HEK293 (cell line): ENCODE measurements around the gene PLEKHH2.
"Not testable (repeated sequence)": the region's sequence is repeated elsewhere in the genome, so short reads cannot be mapped to it uniquely, and the experiment has no call there.

ENCODE experiments used
- CTCF ChIA-PET: fragments of 350-600 bp; formaldehyde crosslinking; extraction: SDS; loops from one replicate; lab custom pipeline; 2021; ENCODE audit warnings: antibody characterized with exemption; lab: Yijun Ruan, JAX
- POLR2A ChIA-PET: fragments of 300-600 bp; formaldehyde crosslinking; extraction: SDS; loops from one replicate; lab custom pipeline; 2020; ENCODE audit warnings: antibody characterized with exemption, inconsistent platforms; lab: Yijun Ruan, JAX
- H3K27ac ChIP-seq: fragments of 200-500 bp; sonication (Bioruptor generic); 2 replicates; pipeline ENCODE4 v1.5.1; 2014; ENCODE audit warnings: low read depth, low read length, control low read depth, inconsistent platforms; ENCODE audit errors: extremely low read depth
- H3K36me3 ChIP-seq, 2 experiments: fragments of 200-500 bp in 1 of 2; sonication (Bioruptor generic) in 1 of 2; 1 replicate in 1 of 2; 2 replicates in 1 of 2; pipeline ENCODE4 v1.5.1; 2014 to 2017; ENCODE audit warnings: inconsistent platforms in 2 of 2, low read length in 2 of 2; ENCODE audit not compliant: control insufficient read depth in 2 of 2, insufficient read depth in 1 of 2
- H3K4me1 ChIP-seq: fragments of 200-500 bp; sonication (Bioruptor generic); 2 replicates; pipeline ENCODE4 v1.5.1; 2014; ENCODE audit warnings: mild to moderate bottlenecking, low read length, inconsistent platforms; ENCODE audit not compliant: control insufficient read depth, insufficient read depth
- H3K4me3 ChIP-seq: 2 replicates; pipeline ENCODE4 v1.5.1; 2011; ENCODE audit warnings: low read depth, mild to moderate bottlenecking, control low read depth, low read length, moderate library complexity
- H3K9me3 ChIP-seq: fragments of 200-500 bp; sonication (Bioruptor generic); 2 replicates; pipeline ENCODE4 v1.5.1; 2014; ENCODE audit warnings: low read depth, low read length, inconsistent platforms; ENCODE audit not compliant: control insufficient read depth, insufficient read depth
- FEZF1 ChIP-seq: fragments of 450-650 bp; formaldehyde crosslinking; IDR thresholded peaks from 2 replicates; pipeline ENCODE4 v1.5.1; 2016; ENCODE audit warnings: missing biosample characterization, missing genetic modification characterization
- KLF8 ChIP-seq: fragments of 450-650 bp; formaldehyde crosslinking; IDR thresholded peaks from 2 replicates; pipeline ENCODE4 v1.5.1; 2016; ENCODE audit warnings: missing biosample characterization, missing genetic modification characterization
- MYNN ChIP-seq: fragments of 450-650 bp; formaldehyde crosslinking; IDR thresholded peaks from 2 replicates; pipeline ENCODE4 v1.5.1; 2016; ENCODE audit warnings: missing biosample characterization, missing genetic modification characterization, borderline replicate concordance
- ZBTB17 ChIP-seq: fragments of 450-650 bp; formaldehyde crosslinking; IDR thresholded peaks from 2 replicates; pipeline ENCODE4 v1.5.1; 2016; ENCODE audit warnings: missing biosample characterization, missing genetic modification characterization
- ZFP3 ChIP-seq: fragments of 450-650 bp; formaldehyde crosslinking; IDR thresholded peaks from 2 replicates; pipeline ENCODE4 v1.5.1; 2016; ENCODE audit warnings: low read depth, missing biosample characterization, missing genetic modification characterization
- ZNF169 ChIP-seq: fragments of 450-650 bp; formaldehyde crosslinking; IDR thresholded peaks from 2 replicates; pipeline ENCODE4 v1.5.1; 2016; ENCODE audit warnings: missing biosample characterization, missing genetic modification characterization
- ZNF223 ChIP-seq: fragments of 450-650 bp; formaldehyde crosslinking; IDR thresholded peaks from 2 replicates; pipeline ENCODE4 v1.5.1; 2016; ENCODE audit warnings: missing biosample characterization, missing genetic modification characterization
- ZNF239 ChIP-seq: fragments of 450-650 bp; formaldehyde crosslinking; IDR thresholded peaks from 2 replicates; pipeline ENCODE4 v1.5.1; 2016; ENCODE audit warnings: missing biosample characterization, missing genetic modification characterization
- TF ChIP-seq, protein P1 (sequence below): fragments of 450-650 bp; formaldehyde crosslinking; IDR thresholded peaks from 2 replicates; pipeline ENCODE4 v1.5.1; 2016; ENCODE audit warnings: missing biosample characterization, missing genetic modification characterization, low read depth
- TF ChIP-seq, protein P2 (sequence below): fragments of 450-650 bp; formaldehyde crosslinking; IDR thresholded peaks from 2 replicates; pipeline ENCODE4 v1.5.1; 2016; ENCODE audit warnings: missing biosample characterization, missing genetic modification characterization
- TF ChIP-seq, protein P3 (sequence below): fragments of 450-650 bp; formaldehyde crosslinking; conservative IDR thresholded peaks from 2 replicates; pipeline ENCODE4 v1.5.1; 2016; ENCODE audit warnings: low read depth, missing biosample characterization, missing genetic modification characterization

PLEKHH2 gene

DNA sequence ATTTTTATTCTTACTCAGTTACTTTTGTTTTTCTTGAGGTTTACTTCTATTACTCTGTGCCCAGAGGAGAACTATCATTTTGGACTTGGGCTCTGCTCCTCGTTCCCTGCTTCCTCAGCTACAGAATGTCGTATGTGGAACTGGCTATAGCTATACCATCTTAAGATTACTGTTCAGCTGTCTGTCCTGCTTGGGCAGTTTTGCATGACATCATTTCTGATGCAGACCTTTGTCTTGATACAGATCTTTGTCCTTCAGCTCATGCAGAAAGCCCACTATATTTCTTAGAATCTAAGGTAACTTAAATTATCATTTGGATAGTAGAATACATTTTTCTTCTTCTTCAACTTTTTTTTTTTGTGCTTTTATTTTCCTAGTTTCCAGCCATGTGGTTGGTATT lies 52.9 kb downstream of the PLEKHH2 start:
- CTCF ChIA-PET, result interaction anchor here (0.6 to 0.9 kb wide), 5 partner anchors 20 to 208 kb away, joined by 3 to 8 read pairs (median 4); no protein-coding TSS in a partner anchor
- Histone ChIP-seq H3K36me3 (no peaks in the 10 kb centered on the region), H3K4me1 (0 out of 2 replicates have a peak, but pooled peaks cover 2% of the 10 kb centered on the region), H3K27ac (no peak overlapping the region), H3K4me3 (no peak overlapping the region), H3K9me3 (no peaks in the 10 kb centered on the region)
- TF ChIP-seq MYNN (tag by site-specific recombination), result no peak
- TF ChIP-seq, protein P1, sequence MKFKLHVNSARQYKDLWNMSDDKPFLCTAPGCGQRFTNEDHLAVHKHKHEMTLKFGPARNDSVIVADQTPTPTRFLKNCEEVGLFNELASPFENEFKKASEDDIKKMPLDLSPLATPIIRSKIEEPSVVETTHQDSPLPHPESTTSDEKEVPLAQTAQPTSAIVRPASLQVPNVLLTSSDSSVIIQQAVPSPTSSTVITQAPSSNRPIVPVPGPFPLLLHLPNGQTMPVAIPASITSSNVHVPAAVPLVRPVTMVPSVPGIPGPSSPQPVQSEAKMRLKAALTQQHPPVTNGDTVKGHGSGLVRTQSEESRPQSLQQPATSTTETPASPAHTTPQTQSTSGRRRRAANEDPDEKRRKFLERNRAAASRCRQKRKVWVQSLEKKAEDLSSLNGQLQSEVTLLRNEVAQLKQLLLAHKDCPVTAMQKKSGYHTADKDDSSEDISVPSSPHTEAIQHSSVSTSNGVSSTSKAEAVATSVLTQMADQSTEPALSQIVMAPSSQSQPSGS (tag by site-specific recombination), result 0 out of 2 replicates have a peak, but pooled peaks have one; percentile 11
- POLR2A ChIA-PET, result no interaction called here

DNA sequence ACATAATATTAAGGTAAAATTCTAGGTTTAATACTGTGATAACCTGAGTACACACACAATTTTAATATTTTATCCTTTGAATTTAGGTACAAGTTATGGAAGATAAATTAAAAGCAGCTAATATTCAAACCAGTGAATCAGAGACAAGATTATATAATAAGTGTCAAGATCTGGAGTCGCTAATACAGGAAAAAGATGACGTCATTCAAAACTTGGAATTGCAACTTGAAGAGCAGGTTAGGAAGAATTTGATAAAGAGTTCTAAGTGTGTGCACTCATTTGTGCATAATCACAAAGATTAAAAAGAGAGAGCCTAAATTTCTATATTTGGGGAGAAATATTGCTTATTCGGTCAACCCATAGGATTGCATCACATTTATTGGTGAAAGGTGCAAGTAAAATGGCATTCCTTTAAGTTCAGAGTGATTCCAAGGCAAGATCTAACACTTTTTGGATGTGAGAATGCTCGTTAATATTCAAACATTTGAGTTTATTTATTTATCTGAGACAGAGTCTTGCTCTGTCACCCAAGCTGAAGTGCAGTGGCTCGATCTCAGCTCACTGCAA lies 55.5 kb downstream of the PLEKHH2 start:
- CTCF ChIA-PET, result no interaction called here
- H3K9me3 ChIP-seq, result no peaks in the 10 kb centered on the region
- TF ChIP-seq KLF8, result no peak
- TF ChIP-seq, protein P2, sequence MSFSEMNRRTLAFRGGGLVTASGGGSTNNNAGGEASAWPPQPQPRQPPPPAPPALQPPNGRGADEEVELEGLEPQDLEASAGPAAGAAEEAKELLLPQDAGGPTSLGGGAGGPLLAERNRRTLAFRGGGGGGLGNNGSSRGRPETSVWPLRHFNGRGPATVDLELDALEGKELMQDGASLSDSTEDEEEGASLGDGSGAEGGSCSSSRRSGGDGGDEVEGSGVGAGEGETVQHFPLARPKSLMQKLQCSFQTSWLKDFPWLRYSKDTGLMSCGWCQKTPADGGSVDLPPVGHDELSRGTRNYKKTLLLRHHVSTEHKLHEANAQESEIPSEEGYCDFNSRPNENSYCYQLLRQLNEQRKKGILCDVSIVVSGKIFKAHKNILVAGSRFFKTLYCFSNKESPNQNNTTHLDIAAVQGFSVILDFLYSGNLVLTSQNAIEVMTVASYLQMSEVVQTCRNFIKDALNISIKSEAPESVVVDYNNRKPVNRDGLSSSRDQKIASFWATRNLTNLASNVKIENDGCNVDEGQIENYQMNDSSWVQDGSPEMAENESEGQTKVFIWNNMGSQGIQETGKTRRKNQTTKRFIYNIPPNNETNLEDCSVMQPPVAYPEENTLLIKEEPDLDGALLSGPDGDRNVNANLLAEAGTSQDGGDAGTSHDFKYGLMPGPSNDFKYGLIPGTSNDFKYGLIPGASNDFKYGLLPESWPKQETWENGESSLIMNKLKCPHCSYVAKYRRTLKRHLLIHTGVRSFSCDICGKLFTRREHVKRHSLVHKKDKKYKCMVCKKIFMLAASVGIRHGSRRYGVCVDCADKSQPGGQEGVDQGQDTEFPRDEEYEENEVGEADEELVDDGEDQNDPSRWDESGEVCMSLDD (tag by site-specific recombination), result no peak
- TF ChIP-seq, protein P1 (tag by site-specific recombination), result peak; percentile 57
- no peaks in the 10 kb centered on the region for H3K4me1 ChIP-seq
- H3K36me3 ChIP-seq, result peaks cover 0 to 8% of the 10 kb centered on the region in 2 experiments; a peak in 1 of 3 replicates
- H3K27ac ChIP-seq, result no peak overlapping the region
- no peak overlapping the region for H3K4me3 ChIP-seq
- POLR2A ChIA-PET, result no interaction called here

DNA sequence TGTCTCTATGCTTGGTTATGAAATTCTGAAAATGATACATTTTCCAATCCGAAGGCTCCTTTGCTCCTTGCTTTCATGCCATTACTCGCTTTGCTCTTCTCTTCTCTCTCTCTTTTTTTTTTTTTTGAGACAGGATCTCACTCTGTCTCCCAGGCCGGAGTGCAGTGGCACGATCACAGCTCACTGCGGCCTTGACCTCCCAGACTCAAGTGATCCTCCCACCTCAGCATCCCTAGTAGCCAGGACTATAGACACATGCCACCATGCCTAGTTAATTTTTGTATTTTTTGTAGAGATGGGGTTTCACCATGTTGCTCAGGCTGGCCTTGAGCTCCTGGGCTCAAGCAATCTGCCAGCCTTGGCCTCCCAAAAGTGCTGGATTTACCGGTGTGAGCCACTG lies 61.1 kb downstream of the PLEKHH2 start:
- POLR2A ChIA-PET, result interaction anchor here (0.7 kb wide), 1 partner anchor 731 kb away, joined by 4 read pairs; no protein-coding TSS in a partner anchor
- H3K4me3 ChIP-seq, H3K9me3 ChIP-seq, CTCF ChIA-PET, H3K4me1 ChIP-seq, H3K27ac ChIP-seq: not testable (repeated sequence)
- peaks cover 0 to 12% of the 10 kb centered on the region in 2 experiments; a peak in 1 of 3 replicates for H3K36me3 ChIP-seq

DNA sequence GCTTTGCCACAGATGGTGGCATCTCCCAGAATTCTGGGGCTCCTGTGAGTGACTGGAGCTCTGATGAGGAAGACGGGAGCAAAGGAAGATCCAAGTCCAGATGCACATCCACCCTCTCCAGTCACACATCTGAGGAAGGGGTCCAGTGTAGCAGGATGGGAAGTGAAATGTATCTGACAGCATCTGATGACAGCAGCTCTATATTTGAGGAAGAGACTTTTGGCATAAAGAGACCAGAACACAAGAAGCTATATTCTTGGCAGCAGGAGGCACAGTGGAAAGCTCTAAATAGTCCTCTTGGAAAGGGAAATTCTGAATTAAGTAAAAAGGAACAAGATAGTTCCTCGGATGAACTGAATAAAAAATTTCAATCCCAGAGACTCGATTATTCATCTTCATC lies 62.7 kb downstream of the PLEKHH2 start:
- POLR2A ChIA-PET, result no interaction called here
- TF ChIP-seq FEZF1 (tag by site-specific recombination) (no peak), ZNF223 (tag by site-specific recombination) (no peak), ZNF239 (no peak), ZBTB17 (tag by site-specific recombination) (no peak), ZNF169 (no peak), MYNN (tag by site-specific recombination) (no peak), ZFP3 (tag by site-specific recombination) (no peak)
- TF ChIP-seq, protein P3, sequence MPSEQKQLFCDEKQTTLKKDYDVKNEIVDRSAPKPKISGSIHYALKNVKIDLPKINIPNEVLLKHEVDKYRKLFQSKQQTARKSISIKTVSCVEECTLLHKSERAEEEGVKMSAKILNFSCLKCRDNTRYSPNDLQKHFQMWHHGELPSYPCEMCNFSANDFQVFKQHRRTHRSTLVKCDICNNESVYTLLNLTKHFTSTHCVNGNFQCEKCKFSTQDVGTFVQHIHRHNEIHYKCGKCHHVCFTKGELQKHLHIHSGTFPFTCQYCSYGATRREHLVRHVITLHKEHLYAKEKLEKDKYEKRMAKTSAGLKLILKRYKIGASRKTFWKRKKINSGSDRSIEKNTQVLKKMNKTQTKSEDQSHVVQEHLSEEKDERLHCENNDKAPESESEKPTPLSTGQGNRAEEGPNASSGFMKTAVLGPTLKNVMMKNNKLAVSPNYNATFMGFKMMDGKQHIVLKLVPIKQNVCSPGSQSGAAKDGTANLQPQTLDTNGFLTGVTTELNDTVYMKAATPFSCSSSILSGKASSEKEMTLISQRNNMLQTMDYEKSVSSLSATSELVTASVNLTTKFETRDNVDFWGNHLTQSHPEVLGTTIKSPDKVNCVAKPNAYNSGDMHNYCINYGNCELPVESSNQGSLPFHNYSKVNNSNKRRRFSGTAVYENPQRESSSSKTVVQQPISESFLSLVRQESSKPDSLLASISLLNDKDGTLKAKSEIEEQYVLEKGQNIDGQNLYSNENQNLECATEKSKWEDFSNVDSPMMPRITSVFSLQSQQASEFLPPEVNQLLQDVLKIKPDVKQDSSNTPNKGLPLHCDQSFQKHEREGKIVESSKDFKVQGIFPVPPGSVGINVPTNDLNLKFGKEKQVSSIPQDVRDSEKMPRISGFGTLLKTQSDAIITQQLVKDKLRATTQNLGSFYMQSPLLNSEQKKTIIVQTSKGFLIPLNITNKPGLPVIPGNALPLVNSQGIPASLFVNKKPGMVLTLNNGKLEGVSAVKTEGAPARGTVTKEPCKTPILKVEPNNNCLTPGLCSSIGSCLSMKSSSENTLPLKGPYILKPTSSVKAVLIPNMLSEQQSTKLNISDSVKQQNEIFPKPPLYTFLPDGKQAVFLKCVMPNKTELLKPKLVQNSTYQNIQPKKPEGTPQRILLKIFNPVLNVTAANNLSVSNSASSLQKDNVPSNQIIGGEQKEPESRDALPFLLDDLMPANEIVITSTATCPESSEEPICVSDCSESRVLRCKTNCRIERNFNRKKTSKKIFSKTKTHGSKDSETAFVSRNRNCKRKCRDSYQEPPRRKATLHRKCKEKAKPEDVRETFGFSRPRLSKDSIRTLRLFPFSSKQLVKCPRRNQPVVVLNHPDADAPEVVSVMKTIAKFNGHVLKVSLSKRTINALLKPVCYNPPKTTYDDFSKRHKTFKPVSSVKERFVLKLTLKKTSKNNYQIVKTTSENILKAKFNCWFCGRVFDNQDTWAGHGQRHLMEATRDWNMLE (tag by site-specific recombination), result no peak
- TF ChIP-seq, protein P2 (tag by site-specific recombination), result no peak

More for the DNA sequence above, 62.7 kb downstream of the PLEKHH2 start:
- Histone ChIP-seq H3K4me1 (no peaks in the 10 kb centered on the region), H3K27ac (no peak overlapping the region), H3K36me3 (peaks cover 4 to 12% of the 10 kb centered on the region in 2 experiments; a peak in 1 of 3 replicates), H3K9me3 (no peaks in the 10 kb centered on the region), H3K4me3 (no peak overlapping the region)
- CTCF ChIA-PET, result interaction anchor here (1.3 kb wide), 1 partner anchor 95 kb away, joined by 6 read pairs; no protein-coding TSS in a partner anchor
